Transverse colon (tissue), 4 donors: ENCODE results near the gene SYT14.

Experiments
- CTCF ChIP-seq, 5 experiments: fragments of 200-600 bp in 3 of 5; fragments of 450-650 bp in 2 of 5; sonication (generic) in 3 of 5; IDR thresholded peaks; 1 replicate in 2 of 5; 2 replicates in 3 of 5; pipeline ENCODE4 v1.5.1; 2016 to 2017; ENCODE audit warnings: antibody characterized with exemption in 5 of 5, inconsistent platforms in 3 of 5, mild to moderate bottlenecking in 2 of 5, moderate library complexity in 1 of 5
- EP300 ChIP-seq: sonication (generic); formaldehyde crosslinking; IDR thresholded peaks from one replicate; pipeline ENCODE4 v1.6.1; 2017; ENCODE audit warnings: antibody characterized with exemption, low read depth
- POLR2A ChIP-seq: fragments of 450-650 bp; IDR thresholded peaks from one replicate; pipeline ENCODE4 v1.6.1; 2016; ENCODE audit warnings: antibody characterized with exemption, mild to moderate bottlenecking, moderate library complexity
- POLR2AphosphoS5 ChIP-seq, 3 donors: sonication (generic); formaldehyde crosslinking; IDR thresholded peaks; one replicate each; pipeline ENCODE4 v1.6.1; 2016; ENCODE audit warnings: antibody characterized with exemption in 3 of 3

GRCh38 chr1:209927466-209927865 lies 10.6 kb upstream of the SYT14 start:
- no peak for TF ChIP-seq EP300
- TF ChIP-seq CTCF (IDR thresholded peaks at IDR 0.05) = no peak
- no peak for TF ChIP-seq POLR2A
- no peak for TF ChIP-seq POLR2AphosphoS5 (IDR thresholded peaks at IDR 0.05)
